NK-92 treated with Interleukin-12 subunit alpha and Interleukin-12 subunit beta, amount 100 ng/mL, for 24 hours (cell line): ENCODE measurements around the gene KNTC1.
"Not testable (repeated sequence)": the region's sequence is repeated elsewhere in the genome, so short reads cannot be mapped to it uniquely, and the experiment has no call there.

Experiments
- DNase-seq: peaks from one replicate; lab custom pipeline; 2025; lab: John Stamatoyannopoulos, UW

The KNTC1 gene

GRCh38 chr12:122563361-122563760 is 36.3 kb downstream of the KNTC1 start:
- no peak for DNase-seq

- DNase-seq = not testable (repeated sequence)
These were observed 39.8 kb downstream of the KNTC1 start for GRCh38 chr12:122566816-122567215.

- DNase-seq = no peak
These were observed 42.2 kb downstream of the KNTC1 start for GRCh38 chr12:122569288-122569687.

- DNase-seq = peak; percentile 36
These were observed 43.0 kb downstream of the KNTC1 start for GRCh38 chr12:122570006-122570405.

GRCh38 chr12:122571821-122572220 is 44.8 kb downstream of the KNTC1 start:
- no peak for DNase-seq

GRCh38 chr12:122583294-122583693 is 56.2 kb downstream of the KNTC1 start:
- not testable (repeated sequence) for DNase-seq

GRCh38 chr12:122584177-122584863 is 57.3 kb downstream of the KNTC1 start:
- DNase-seq = no peak

- DNase-seq = no peak
These were observed 63.9 kb downstream of the KNTC1 start for GRCh38 chr12:122590990-122591389.

- DNase-seq = not testable (repeated sequence)
These were observed 64.9 kb downstream of the KNTC1 start for GRCh38 chr12:122591966-122592365.

GRCh38 chr12:122592543-122592942 is 65.5 kb downstream of the KNTC1 start:
- DNase-seq = not testable (repeated sequence)

- DNase-seq = no peak
These were observed 66.9 kb downstream of the KNTC1 start for GRCh38 chr12:122593910-122594309.

- no peak for DNase-seq
These were observed 69.8 kb downstream of the KNTC1 start for GRCh38 chr12:122596838-122597237.

GRCh38 chr12:122602456-122602855 is 75.4 kb downstream of the KNTC1 start:
- DNase-seq = no peak

GRCh38 chr12:122604993-122605392 is 77.9 kb downstream of the KNTC1 start:
- no peak for DNase-seq

- DNase-seq = no peak
These were observed 82.7 kb downstream of the KNTC1 start for GRCh38 chr12:122609732-122610131.

GRCh38 chr12:122610207-122610606 is 83.2 kb downstream of the KNTC1 start:
- DNase-seq = no peak

GRCh38 chr12:122610911-122611310 is 83.9 kb downstream of the KNTC1 start:
- no peak for DNase-seq

GRCh38 chr12:122614839-122615238 is 87.8 kb downstream of the KNTC1 start:
- no peak for DNase-seq

- no peak for DNase-seq
These were observed 88.7 kb downstream of the KNTC1 start for GRCh38 chr12:122615780-122616179.

- no peak for DNase-seq
These were observed 108.4 kb downstream of the KNTC1 start for GRCh38 chr12:122635471-122635870.

GRCh38 chr12:122643207-122643805 is 116.3 kb downstream of the KNTC1 start:
- DNase-seq = no peak

GRCh38 chr12:122646517-122647217 is 119.6 kb downstream of the KNTC1 start:
- peak; percentile 23 for DNase-seq
